Endometrium (tissue), 2 donors: Measurements from ENCODE around the gene CASP8AP2.
"Not testable (repeated sequence)": the region's sequence is repeated elsewhere in the genome, so short reads cannot be mapped to it uniquely, and the experiment has no call there.

Experiments
- FAIRE-seq: peaks from 2 replicates; lab custom pipeline; 2012; peaks lifted over from hg19 to GRCh38; lab: Jason Lieb, UNC
- donor health status: control.
- donor health status: control.

CASP8AP2 gene

GRCh38 chr6:89887452-89888137 lies 57.9 kb downstream of the CASP8AP2 start:
- FAIRE-seq, result no peak

GRCh38 chr6:89888138-89888514 lies 58.4 kb downstream of the CASP8AP2 start:
- no peak for FAIRE-seq

- no peak for FAIRE-seq
Measured at GRCh38 chr6:89888871-89889270, 59.2 kb downstream of the CASP8AP2 start.

GRCh38 chr6:89890845-89891528 lies 61.3 kb downstream of the CASP8AP2 start:
- FAIRE-seq, result not testable (repeated sequence)

GRCh38 chr6:89892577-89892976 lies 62.9 kb downstream of the CASP8AP2 start:
- not testable (repeated sequence) for FAIRE-seq

- FAIRE-seq, result no peak
Measured at GRCh38 chr6:89894169-89894568, 64.5 kb downstream of the CASP8AP2 start, which contains the start of gene GJA10. GJA10 (plus strand) TSS chr6:89894469; CDS start chr6:89894469, 0 bp downstream.

GRCh38 chr6:89895276-89895874 lies 65.7 kb downstream of the CASP8AP2 start:
- no peak for FAIRE-seq

GRCh38 chr6:89910001-89910901 lies 80.6 kb downstream of the CASP8AP2 start:
- peak; percentile 23 for FAIRE-seq

GRCh38 chr6:89910902-89911240 lies 81.2 kb downstream of the CASP8AP2 start:
- FAIRE-seq, result no peak

- FAIRE-seq, result no peak
Measured at GRCh38 chr6:89916136-89916920, 86.6 kb downstream of the CASP8AP2 start.

GRCh38 chr6:89917216-89917615 lies 87.5 kb downstream of the CASP8AP2 start:
- FAIRE-seq, result no peak

GRCh38 chr6:89917801-89918366 lies 88.2 kb downstream of the CASP8AP2 start:
- FAIRE-seq, result no peak
